ENCODE results near the gene LZIC. TPM values are rescaled to one million over a fixed set of nuclear protein-coding genes. Genes with fewer than 3 reads are reported as not detected.

LZIC gene
- total and polyA plus RNA-seq, 3 experiments from 2014 or later = 33.2 to 43.7 (median 34.0) TPM

GRCh38 chr1:9889411-9889810, 53.8 kb downstream of the LZIC start:
- DNase-seq = no peak
- H3K4me1 Mint-ChIP-seq = peaks cover 4 to 8% (median 6%) of the 10 kb centered on the region in 3 donors
- Histone ChIP-seq H3K9me3 (ENCODE audit: low read length) (no peaks in the 10 kb centered on the region), H3K4me3 (ENCODE audit: low read length) (no peak overlapping the region), H3K36me3 (ENCODE audit: insufficient read depth, low read length) (no peaks in the 10 kb centered on the region), H3K27ac (ENCODE audit: low read depth, low read length) (no peak overlapping the region), H3K27me3 (ENCODE audit: insufficient read depth, low read length, poor library complexity, severe bottlenecking) (no peaks in the 10 kb centered on the region), H3K4me1 (ENCODE audit: insufficient read depth, low read length) (no peaks in the 10 kb centered on the region)
- peak overlapping the region in 4 of 8 donors; percentile 9 to 73 (median 69) for H3K27ac Mint-ChIP-seq
- no peak overlapping the region for H3K4me3 Mint-ChIP-seq
- ChIA-PET POLR2A (no interaction called here), CTCF (no interaction called here)
- peaks cover 0 to 12% (median 3%) of the 10 kb centered on the region in 3 donors for H3K36me3 Mint-ChIP-seq
- no peaks in the 10 kb centered on the region for H3K27me3 Mint-ChIP-seq
- H3K9me3 Mint-ChIP-seq = no peaks in the 10 kb centered on the region

GRCh38 chr1:9888886-9889285, 54.3 kb downstream of the LZIC start:
- Histone ChIP-seq H3K27ac (ENCODE audit: low read depth, low read length) (no peak overlapping the region), H3K4me3 (ENCODE audit: low read length) (no peak overlapping the region), H3K9me3 (ENCODE audit: low read length) (no peaks in the 10 kb centered on the region), H3K36me3 (ENCODE audit: insufficient read depth, low read length) (no peaks in the 10 kb centered on the region), H3K27me3 (ENCODE audit: insufficient read depth, low read length, poor library complexity, severe bottlenecking) (no peaks in the 10 kb centered on the region), H3K4me1 (ENCODE audit: insufficient read depth, low read length) (no peaks in the 10 kb centered on the region)
- H3K36me3 Mint-ChIP-seq = peaks cover 0 to 12% (median 3%) of the 10 kb centered on the region in 3 donors
- no peak overlapping the region for H3K27ac Mint-ChIP-seq
- POLR2A ChIA-PET = no interaction called here
- no peaks in the 10 kb centered on the region for H3K27me3 Mint-ChIP-seq
- DNase-seq = no peak
- H3K4me3 Mint-ChIP-seq = no peak overlapping the region
- CTCF ChIA-PET = no interaction called here
- H3K4me1 Mint-ChIP-seq = peaks cover under 1 to 7% (median 6%) of the 10 kb centered on the region in 3 donors
- no peaks in the 10 kb centered on the region for H3K9me3 Mint-ChIP-seq

- Histone ChIP-seq H3K27ac (ENCODE audit: low read depth, low read length) (no peak overlapping the region), H3K4me3 (ENCODE audit: low read length) (no peak overlapping the region), H3K27me3 (ENCODE audit: insufficient read depth, low read length, poor library complexity, severe bottlenecking) (no peaks in the 10 kb centered on the region), H3K36me3 (ENCODE audit: insufficient read depth, low read length) (no peaks in the 10 kb centered on the region), H3K9me3 (ENCODE audit: low read length) (no peaks in the 10 kb centered on the region), H3K4me1 (ENCODE audit: insufficient read depth, low read length) (peaks cover 15% of the 10 kb centered on the region)
- H3K9me3 Mint-ChIP-seq = no peaks in the 10 kb centered on the region
- peaks cover 0 to 12% (median 3%) of the 10 kb centered on the region in 3 donors for H3K36me3 Mint-ChIP-seq
- DNase-seq = peak in 1 of 5 donors; percentile 11
- peak overlapping the region in 2 of 8 donors; percentile 11 to 14 for H3K27ac Mint-ChIP-seq
- H3K4me3 Mint-ChIP-seq = no peak overlapping the region
- H3K4me1 Mint-ChIP-seq = peaks cover 11 to 21% (median 18%) of the 10 kb centered on the region in 3 donors
- H3K27me3 Mint-ChIP-seq = no peaks in the 10 kb centered on the region
- POLR2A ChIA-PET = no interaction called here
- CTCF ChIA-PET = no interaction called here
Observed at GRCh38 chr1:9887070-9887469, 56.1 kb downstream of the LZIC start.

- H3K4me3 Mint-ChIP-seq = no peak overlapping the region
- DNase-seq = peak in 1 of 5 donors; percentile 13
- ChIA-PET POLR2A (interaction anchor here (0.6 kb wide), 1 partner anchor 30 kb away, joined by 3 read pairs; no protein-coding TSS in a partner anchor), CTCF (no interaction called here)
- Histone ChIP-seq H3K36me3 (ENCODE audit: insufficient read depth, low read length) (no peaks in the 10 kb centered on the region), H3K9me3 (ENCODE audit: low read length) (no peaks in the 10 kb centered on the region), H3K27ac (ENCODE audit: low read depth, low read length) (no peak overlapping the region), H3K27me3 (ENCODE audit: insufficient read depth, low read length, poor library complexity, severe bottlenecking) (no peaks in the 10 kb centered on the region), H3K4me1 (ENCODE audit: insufficient read depth, low read length) (peaks cover 23% of the 10 kb centered on the region), H3K4me3 (ENCODE audit: low read length) (no peak overlapping the region)
- H3K4me1 Mint-ChIP-seq = peaks cover 19 to 29% (median 26%) of the 10 kb centered on the region in 3 donors
- H3K36me3 Mint-ChIP-seq = peaks cover 0 to 12% (median 3%) of the 10 kb centered on the region in 3 donors
- no peaks in the 10 kb centered on the region for H3K27me3 Mint-ChIP-seq
- no peaks in the 10 kb centered on the region for H3K9me3 Mint-ChIP-seq
- H3K27ac Mint-ChIP-seq = peak overlapping the region in 1 of 8 donors; percentile 26
Observed at GRCh38 chr1:9886092-9886742, 57.0 kb downstream of the LZIC start.

GRCh38 chr1:9884805-9885204, 58.4 kb downstream of the LZIC start:
- CTCF ChIA-PET = no interaction called here
- Histone ChIP-seq H3K4me3 (ENCODE audit: low read length) (no peak overlapping the region), H3K27ac (ENCODE audit: low read depth, low read length) (no peak overlapping the region), H3K36me3 (ENCODE audit: insufficient read depth, low read length) (no peaks in the 10 kb centered on the region), H3K27me3 (ENCODE audit: insufficient read depth, low read length, poor library complexity, severe bottlenecking) (no peaks in the 10 kb centered on the region), H3K4me1 (ENCODE audit: insufficient read depth, low read length) (peaks cover 23% of the 10 kb centered on the region), H3K9me3 (ENCODE audit: low read length) (no peaks in the 10 kb centered on the region)
- no peaks in the 10 kb centered on the region for H3K9me3 Mint-ChIP-seq
- no peaks in the 10 kb centered on the region for H3K27me3 Mint-ChIP-seq
- DNase-seq = no peak
- H3K36me3 Mint-ChIP-seq = peaks cover 0 to 9% (median 3%) of the 10 kb centered on the region in 3 donors
- POLR2A ChIA-PET = no interaction called here
- H3K4me3 Mint-ChIP-seq = peak overlapping the region in 1 of 7 donors; percentile 23
- peaks cover 19 to 31% (median 29%) of the 10 kb centered on the region in 3 donors for H3K4me1 Mint-ChIP-seq
- H3K27ac Mint-ChIP-seq = peak overlapping the region in 6 of 8 donors; percentile 38 to 95 (median 78)

- ChIA-PET CTCF (interaction anchor here (1.0 kb wide), 1 partner anchor 10 kb away, joined by 6 read pairs; no protein-coding TSS in a partner anchor), POLR2A (no interaction called here)
- DNase-seq = no peak
- peak overlapping the region in 1 of 7 donors; percentile 15 for H3K4me3 Mint-ChIP-seq
- H3K36me3 Mint-ChIP-seq = peaks cover 0 to 4% (median 3%) of the 10 kb centered on the region in 3 donors
- H3K27me3 Mint-ChIP-seq = no peaks in the 10 kb centered on the region
- no peaks in the 10 kb centered on the region for H3K9me3 ChIP-seq (ENCODE audit: low read length)
- peaks cover 19 to 29% (median 29%) of the 10 kb centered on the region in 3 donors for H3K4me1 Mint-ChIP-seq
- peak overlapping the region in 6 of 8 donors; percentile 58 to 96 (median 84) for H3K27ac Mint-ChIP-seq
- no peak overlapping the region for H3K27ac ChIP-seq (ENCODE audit: low read depth, low read length)
- no peaks in the 10 kb centered on the region for H3K36me3 ChIP-seq (ENCODE audit: insufficient read depth, low read length)
- H3K4me3 ChIP-seq (ENCODE audit: low read length) = no peak overlapping the region
- H3K4me1 ChIP-seq (ENCODE audit: insufficient read depth, low read length) = peaks cover 23% of the 10 kb centered on the region
- no peaks in the 10 kb centered on the region for H3K9me3 Mint-ChIP-seq
- H3K27me3 ChIP-seq (ENCODE audit: insufficient read depth, low read length, poor library complexity, severe bottlenecking) = no peaks in the 10 kb centered on the region
Observed at GRCh38 chr1:9883585-9884449, 59.4 kb downstream of the LZIC start.

- peaks cover 0 to 4% (median 3%) of the 10 kb centered on the region in 3 donors for H3K36me3 Mint-ChIP-seq
- H3K27me3 ChIP-seq (ENCODE audit: insufficient read depth, low read length, poor library complexity, severe bottlenecking) = no peaks in the 10 kb centered on the region
- DNase-seq = no peak
- peak overlapping the region in 5 of 7 donors; percentile 49 to 86 (median 71) for H3K4me3 Mint-ChIP-seq
- peaks cover 23% of the 10 kb centered on the region for H3K4me1 ChIP-seq (ENCODE audit: insufficient read depth, low read length)
- H3K27me3 Mint-ChIP-seq = no peaks in the 10 kb centered on the region
- no peak overlapping the region for H3K4me3 ChIP-seq (ENCODE audit: low read length)
- peaks cover 19 to 29% (median 29%) of the 10 kb centered on the region in 3 donors for H3K4me1 Mint-ChIP-seq
- H3K27ac Mint-ChIP-seq = peak overlapping the region in 7 of 8 donors; percentile 85 to 97 (median 94)
- POLR2A ChIA-PET = no interaction called here
- no peak overlapping the region for H3K27ac ChIP-seq (ENCODE audit: low read depth, low read length)
- no peaks in the 10 kb centered on the region for H3K36me3 ChIP-seq (ENCODE audit: insufficient read depth, low read length)
- H3K9me3 Mint-ChIP-seq = no peaks in the 10 kb centered on the region
- no peaks in the 10 kb centered on the region for H3K9me3 ChIP-seq (ENCODE audit: low read length)
- CTCF ChIA-PET = interaction anchor here (1.0 to 1.1 kb wide), 4 partner anchors 9 to 268 kb away, joined by 3 to 6 read pairs (median 3); no protein-coding TSS in a partner anchor
Observed at GRCh38 chr1:9882945-9883303, 60.3 kb downstream of the LZIC start.
